ENCODE data around the gene TRAPPC6A. TPM values are rescaled to one million over a fixed set of nuclear protein-coding genes. Genes with fewer than 3 reads are reported as not detected.
"Not testable (repeated sequence)": the region's sequence is repeated elsewhere in the genome, so short reads cannot be mapped to it uniquely, and the experiment has no call there.

Gene TRAPPC6A
- total RNA-seq, 1 experiment from 2014 or later: 13.3 TPM

- no peaks in the 10 kb centered on the region for H3K4me1 ChIP-seq (replicated peaks)
- no peak for DNase-seq (ENCODE audit: low read depth in 1 of 2, low spot score in 2 of 2)
- no peak overlapping the region for H3K4me3 ChIP-seq
- no peaks in the 10 kb centered on the region for H3K27me3 ChIP-seq (replicated peaks)
- no peaks in the 10 kb centered on the region; the same call in 1 of the 2 replicates for H3K9me3 ChIP-seq (replicated peaks)
- no peak overlapping the region for H3K27ac ChIP-seq
- peaks cover 7% of the 10 kb centered on the region for H3K36me3 ChIP-seq
These were observed 47.0 kb downstream of the TRAPPC6A start for GRCh38 chr19:45130888-45131615.

GRCh38 chr19:45130236-45130635 lies 47.8 kb downstream of the TRAPPC6A start:
- Histone ChIP-seq H3K4me1 (replicated peaks) (no peaks in the 10 kb centered on the region), H3K4me3 (no peak overlapping the region), H3K27me3 (replicated peaks) (no peaks in the 10 kb centered on the region), H3K27ac (no peak overlapping the region), H3K9me3 (replicated peaks) (no peaks in the 10 kb centered on the region; the same call in 1 of the 2 replicates), H3K36me3 (peaks cover 6% of the 10 kb centered on the region)
- DNase-seq (ENCODE audit: low read depth in 1 of 2, low spot score in 2 of 2): no peak

- Histone ChIP-seq H3K27me3 (replicated peaks) (no peaks in the 10 kb centered on the region), H3K4me3 (no peak overlapping the region), H3K27ac (no peak overlapping the region), H3K4me1 (replicated peaks) (no peaks in the 10 kb centered on the region), H3K9me3 (replicated peaks) (no peaks in the 10 kb centered on the region; the same call in 1 of the 2 replicates), H3K36me3 (no peaks in the 10 kb centered on the region; the same call in 1 of the 2 replicates)
- DNase-seq (ENCODE audit: low read depth in 1 of 2, low spot score in 2 of 2): no peak
These were observed 49.2 kb downstream of the TRAPPC6A start for GRCh38 chr19:45128806-45129205.

GRCh38 chr19:45128146-45128545 lies 49.9 kb downstream of the TRAPPC6A start:
- DNase-seq (ENCODE audit: low read depth in 1 of 2, low spot score in 2 of 2): no peak
- H3K36me3 ChIP-seq: no peaks in the 10 kb centered on the region; the same call in 1 of the 2 replicates
- H3K4me3 ChIP-seq: no peak overlapping the region
- no peaks in the 10 kb centered on the region for H3K4me1 ChIP-seq (replicated peaks)
- H3K27me3 ChIP-seq (replicated peaks): no peaks in the 10 kb centered on the region
- H3K27ac ChIP-seq: no peak overlapping the region
- H3K9me3 ChIP-seq (replicated peaks): no peaks in the 10 kb centered on the region; the same call in 1 of the 2 replicates

- no peak for DNase-seq (ENCODE audit: low read depth in 1 of 2, low spot score in 2 of 2)
- H3K4me1 ChIP-seq (replicated peaks): no peaks in the 10 kb centered on the region
- no peak overlapping the region for H3K27ac ChIP-seq
- no peaks in the 10 kb centered on the region for H3K27me3 ChIP-seq (replicated peaks)
- no peaks in the 10 kb centered on the region; the same call in 1 of the 2 replicates for H3K36me3 ChIP-seq
- H3K9me3 ChIP-seq (replicated peaks): no peaks in the 10 kb centered on the region; the same call in 1 of the 2 replicates
- H3K4me3 ChIP-seq: no peak overlapping the region
These were observed 51.4 kb downstream of the TRAPPC6A start for GRCh38 chr19:45126654-45127053.

- DNase-seq (ENCODE audit: low read depth in 1 of 2, low spot score in 2 of 2): peak; percentile 31 to 64
- no peak overlapping the region for H3K4me3 ChIP-seq
These were observed 52.0 kb downstream of the TRAPPC6A start for GRCh38 chr19:45125975-45126493.

GRCh38 chr19:45125360-45125759 lies 52.7 kb downstream of the TRAPPC6A start:
- Histone ChIP-seq H3K27ac (no peak overlapping the region), H3K4me3 (no peak overlapping the region), H3K4me1 (replicated peaks) (no peaks in the 10 kb centered on the region), H3K36me3 (no peaks in the 10 kb centered on the region; the same call in 1 of the 2 replicates), H3K27me3 (replicated peaks) (no peaks in the 10 kb centered on the region), H3K9me3 (replicated peaks) (no peaks in the 10 kb centered on the region; the same call in 1 of the 2 replicates)
- no peak for DNase-seq (ENCODE audit: low read depth in 1 of 2, low spot score in 2 of 2)

More at GRCh38 chr19:45125975-45126493, 52.0 kb downstream of the TRAPPC6A start:
- H3K9me3 ChIP-seq (replicated peaks): no peaks in the 10 kb centered on the region; the same call in 1 of the 2 replicates
- H3K27me3 ChIP-seq (replicated peaks): no peaks in the 10 kb centered on the region
- H3K4me1 ChIP-seq (replicated peaks): no peaks in the 10 kb centered on the region
- no peaks in the 10 kb centered on the region; the same call in 1 of the 2 replicates for H3K36me3 ChIP-seq
- no peak overlapping the region for H3K27ac ChIP-seq

- no peak for DNase-seq (ENCODE audit: low read depth in 1 of 2, low spot score in 2 of 2)
- Histone ChIP-seq H3K9me3 (replicated peaks) (no peaks in the 10 kb centered on the region; the same call in 1 of the 2 replicates), H3K4me3 (no peak overlapping the region), H3K36me3 (no peaks in the 10 kb centered on the region; the same call in 1 of the 2 replicates), H3K4me1 (replicated peaks) (no peaks in the 10 kb centered on the region), H3K27me3 (replicated peaks) (no peaks in the 10 kb centered on the region), H3K27ac (no peak overlapping the region)
These were observed 54.0 kb downstream of the TRAPPC6A start for GRCh38 chr19:45124021-45124420.

GRCh38 chr19:45123440-45123850 lies 54.6 kb downstream of the TRAPPC6A start:
- Histone ChIP-seq H3K27me3 (replicated peaks) (no peaks in the 10 kb centered on the region), H3K4me1 (replicated peaks) (no peaks in the 10 kb centered on the region), H3K36me3 (no peaks in the 10 kb centered on the region; the same call in 1 of the 2 replicates), H3K4me3 (no peak overlapping the region), H3K9me3 (replicated peaks) (no peaks in the 10 kb centered on the region; the same call in 1 of the 2 replicates), H3K27ac (no peak overlapping the region)
- DNase-seq (ENCODE audit: low read depth in 1 of 2, low spot score in 2 of 2): no peak

GRCh38 chr19:45122832-45123231 lies 55.2 kb downstream of the TRAPPC6A start:
- H3K9me3 ChIP-seq (replicated peaks): no peaks in the 10 kb centered on the region; the same call in 1 of the 2 replicates
- no peak overlapping the region for H3K27ac ChIP-seq
- no peaks in the 10 kb centered on the region for H3K27me3 ChIP-seq (replicated peaks)
- no peak for DNase-seq (ENCODE audit: low read depth in 1 of 2, low spot score in 2 of 2)
- no peaks in the 10 kb centered on the region for H3K4me1 ChIP-seq (replicated peaks)
- no peak overlapping the region for H3K4me3 ChIP-seq
- no peaks in the 10 kb centered on the region; the same call in 1 of the 2 replicates for H3K36me3 ChIP-seq

GRCh38 chr19:45121827-45122345 lies 56.2 kb downstream of the TRAPPC6A start:
- Histone ChIP-seq H3K27ac (no peak overlapping the region), H3K9me3 (replicated peaks) (no peaks in the 10 kb centered on the region; the same call in 1 of the 2 replicates), H3K36me3 (no peaks in the 10 kb centered on the region; the same call in 1 of the 2 replicates), H3K4me1 (replicated peaks) (no peaks in the 10 kb centered on the region), H3K4me3 (no peak overlapping the region), H3K27me3 (replicated peaks) (no peaks in the 10 kb centered on the region)
- no peak for DNase-seq (ENCODE audit: low read depth in 1 of 2, low spot score in 2 of 2)

GRCh38 chr19:45119582-45119981 lies 58.5 kb downstream of the TRAPPC6A start:
- no peak overlapping the region for H3K4me3 ChIP-seq
- H3K36me3 ChIP-seq: no peaks in the 10 kb centered on the region

GRCh38 chr19:45118591-45119355 lies 59.3 kb downstream of the TRAPPC6A start:
- DNase-seq (ENCODE audit: low read depth in 1 of 2, low spot score in 2 of 2); H3K4me3 ChIP-seq; H3K4me1 ChIP-seq (replicated peaks); H3K36me3 ChIP-seq; H3K27me3 ChIP-seq (replicated peaks); H3K27ac ChIP-seq; H3K9me3 ChIP-seq (replicated peaks): not testable (repeated sequence)

More at GRCh38 chr19:45119582-45119981, 58.5 kb downstream of the TRAPPC6A start:
- DNase-seq (ENCODE audit: low read depth in 1 of 2, low spot score in 2 of 2): no peak
- Histone ChIP-seq H3K27ac (no peak overlapping the region), H3K4me1 (replicated peaks) (no peaks in the 10 kb centered on the region), H3K9me3 (replicated peaks) (no peaks in the 10 kb centered on the region), H3K27me3 (replicated peaks) (no peaks in the 10 kb centered on the region)
